H1 (cell line): Measurements from ENCODE around the gene DPPA5. TPM values are rescaled to one million over a fixed set of nuclear protein-coding genes. Genes with fewer than 3 reads are reported as not detected.

Experiments used
- CTCF ChIA-PET: fragments of 300-600 bp; sonication (Branson Sonifier 250); formaldehyde crosslinking; loops from one replicate; lab custom pipeline; 2021; ENCODE audit not compliant: partially characterized antibody; lab: Charles Lee
- POLR2A ChIA-PET: fragments of 300-600 bp; sonication (Branson Sonifier 250); formaldehyde crosslinking; loops from one replicate; lab custom pipeline; 2021; ENCODE audit warnings: inconsistent platforms; ENCODE audit not compliant: partially characterized antibody; lab: Charles Lee
- DNase-seq, 2 experiments: peaks; one replicate each; pipeline versions ENCODE4 v3.0.0 to v3.0.0-alpha.2; 2010 to 2022; ENCODE audit warnings: low spot score in 2 of 2, low read depth in 1 of 2, mixed read lengths in 1 of 2
- FAIRE-seq: peaks from 2 replicates; lab custom pipeline; 2011; peaks lifted over from hg19 to GRCh38; lab: Jason Lieb, UNC
- H2AFZ ChIP-seq: 2 replicates; pipeline ENCODE4 v1.8.1; 2012; ENCODE audit warnings: low read length, inconsistent platforms
- H2AK5ac ChIP-seq: 2 replicates; pipeline ENCODE4 v1.6.1; 2013; ENCODE audit warnings: low read depth, low read length
- H2BK120ac ChIP-seq: replicated peaks from 2 replicates; pipeline ENCODE3; 2013; ENCODE audit warnings: low read depth, low read length, inconsistent platforms
- H2BK12ac ChIP-seq: 2 replicates; pipeline ENCODE4 v1.6.1; 2013; ENCODE audit warnings: low read depth, low read length
- H2BK15ac ChIP-seq: 2 replicates; pipeline ENCODE4 v1.6.1; 2013; ENCODE audit warnings: low read length
- H2BK20ac ChIP-seq: 2 replicates; pipeline ENCODE4 v1.6.1; 2013; ENCODE audit warnings: low read length
- H2BK5ac ChIP-seq: 2 replicates; pipeline ENCODE4 v1.6.1; 2013; ENCODE audit warnings: low read depth, low read length
- H3K14ac ChIP-seq: 2 replicates; pipeline ENCODE4 v1.6.1; 2013; ENCODE audit warnings: inconsistent platforms; ENCODE audit not compliant: insufficient read length
- H3K18ac ChIP-seq: 2 replicates; pipeline ENCODE4 v1.6.1; 2013; ENCODE audit warnings: low read length; ENCODE audit errors: extremely low read depth
- H3K23ac ChIP-seq: 2 replicates; pipeline ENCODE4 v1.6.1; 2013; ENCODE audit warnings: inconsistent platforms; ENCODE audit not compliant: insufficient read length
- H3K23me2 ChIP-seq: 2 replicates; pipeline ENCODE4 v1.6.1; 2013; ENCODE audit warnings: low read depth, low read length
- H3K27ac ChIP-seq: 2 replicates; pipeline ENCODE4 v1.6.1; 2011; ENCODE audit warnings: low read depth, low read length, inconsistent platforms
- H3K27me3 ChIP-seq, 4 experiments: replicated peaks in 1 of 4; 1 replicate in 1 of 4; 2 replicates in 3 of 4; pipeline versions ENCODE4 v1.6.1 to v1.8.1; 2011 to 2013; ENCODE audit warnings: low read length in 3 of 4, mild to moderate bottlenecking in 3 of 4, inconsistent platforms in 2 of 4, mixed read lengths in 2 of 4, moderate library complexity in 1 of 4; ENCODE audit not compliant: control insufficient read depth in 3 of 4, insufficient read depth in 3 of 4; ENCODE audit errors: extremely low read depth in 1 of 4
- H3K36me3 ChIP-seq, 4 experiments: 2 replicates each; pipeline versions ENCODE4 v1.6.1 to v1.8.1; 2011 to 2013; ENCODE audit warnings: mild to moderate bottlenecking in 4 of 4, low read length in 3 of 4, moderate library complexity in 2 of 4, control low read depth in 1 of 4, inconsistent platforms in 1 of 4; ENCODE audit not compliant: insufficient read depth in 4 of 4, control insufficient read depth in 2 of 4
- H3K4ac ChIP-seq: replicated peaks from 2 replicates; pipeline ENCODE3; 2013; ENCODE audit warnings: low read length, low read depth, mixed read lengths, inconsistent platforms; ENCODE audit not compliant: insufficient read length
- H3K4me1 ChIP-seq, 4 experiments: replicated peaks in 1 of 4; 1 replicate in 1 of 4; 2 replicates in 3 of 4; pipeline versions ENCODE4 v1.6.1 to v1.8.1; 2011 to 2013; ENCODE audit warnings: low read length in 3 of 4, inconsistent platforms in 2 of 4, mixed read lengths in 1 of 4; ENCODE audit not compliant: insufficient read depth in 4 of 4, control insufficient read depth in 3 of 4
- H3K4me2 ChIP-seq, 2 experiments: 2 replicates each; pipeline versions ENCODE4 v1.6.1 to v1.8.1; 2011 to 2013; ENCODE audit warnings: low read depth in 2 of 2, low read length in 2 of 2, control low read depth in 1 of 2, inconsistent platforms in 1 of 2, mild to moderate bottlenecking in 1 of 2; ENCODE audit not compliant: insufficient read depth in 1 of 2
- H3K4me3 ChIP-seq, 4 experiments: fragments of 200-600, 300-600 bp in 1 of 4; sonication (generic), shearing (Covaris generic), sonication (Bioruptor Twin) in 1 of 4; 2 replicates each; pipeline versions ENCODE4 v1.5.1 to v1.8.1; 2011 to 2016; ENCODE audit warnings: low read length in 4 of 4, low read depth in 3 of 4, control low read depth in 2 of 4, inconsistent platforms in 2 of 4, mild to moderate bottlenecking in 2 of 4, mixed read lengths in 1 of 4, moderate library complexity in 1 of 4; ENCODE audit not compliant: insufficient read depth in 2 of 4; ENCODE audit errors: extremely low read depth in 1 of 4
- H3K56ac ChIP-seq: replicated peaks from 2 replicates; pipeline ENCODE3; 2013; ENCODE audit warnings: low read depth, mild to moderate bottlenecking, mixed read lengths, low read length, inconsistent platforms; ENCODE audit not compliant: insufficient read length
- H3K79me1 ChIP-seq: 2 replicates; pipeline ENCODE4 v1.6.1; 2013; ENCODE audit warnings: low read depth, low read length, control low read depth
- H3K79me2 ChIP-seq, 2 experiments: 2 replicates each; pipeline versions ENCODE4 v1.6.1 to v1.8.1; 2012 to 2013; ENCODE audit warnings: low read length in 2 of 2, mild to moderate bottlenecking in 2 of 2, inconsistent platforms in 1 of 2; ENCODE audit not compliant: insufficient read depth in 2 of 2, control insufficient read depth in 1 of 2
- H3K9ac ChIP-seq, 4 experiments: replicated peaks in 1 of 4; 1 replicate in 1 of 4; 2 replicates in 3 of 4; pipeline versions ENCODE4 v1.6.1 to v1.8.1; 2011 to 2013; ENCODE audit warnings: low read depth in 3 of 4, low read length in 3 of 4, control low read depth in 2 of 4, mild to moderate bottlenecking in 2 of 4, moderate library complexity in 2 of 4, inconsistent platforms in 1 of 4; ENCODE audit errors: extremely low read depth in 1 of 4
- H3K9me3 ChIP-seq, 2 experiments: 2 replicates each; pipeline versions ENCODE4 v1.6.1 to v1.8.1; 2012 to 2013; ENCODE audit warnings: mild to moderate bottlenecking in 2 of 2, moderate library complexity in 2 of 2, control low read depth in 1 of 2, inconsistent platforms in 1 of 2, low read depth in 1 of 2, low read length in 1 of 2, mixed read lengths in 1 of 2; ENCODE audit not compliant: insufficient read depth in 2 of 2
- H4K20me1 ChIP-seq, 2 experiments: replicated peaks in 1 of 2; 2 replicates each; pipeline versions ENCODE3 to v1.8.1; 2011 to 2013; ENCODE audit warnings: inconsistent platforms in 2 of 2, low read length in 2 of 2, mild to moderate bottlenecking in 1 of 2; ENCODE audit not compliant: insufficient read depth in 2 of 2, control insufficient read depth in 1 of 2
- H4K5ac ChIP-seq: 2 replicates; pipeline ENCODE4 v1.6.1; 2013; ENCODE audit warnings: low read length, low read depth, mixed read lengths, inconsistent platforms; ENCODE audit not compliant: insufficient read length
- H4K8ac ChIP-seq: 2 replicates; pipeline ENCODE4 v1.8.0; 2013; ENCODE audit warnings: mild to moderate bottlenecking, moderate library complexity, low read length, inconsistent platforms; ENCODE audit not compliant: insufficient read depth; ENCODE audit errors: extremely low read depth
- H4K91ac ChIP-seq: replicated peaks from 2 replicates; pipeline ENCODE3; 2013; ENCODE audit warnings: low read length, mixed read lengths, inconsistent platforms; ENCODE audit not compliant: insufficient read length
- BACH1 ChIP-seq: IDR thresholded peaks from 2 replicates; pipeline ENCODE4 v1.6.1; 2012; ENCODE audit warnings: low read length, improper control_type of control experiment
- EZH2 ChIP-seq: fragments of 200-600 bp; sonication (generic); IDR thresholded peaks from 2 replicates; pipeline ENCODE4 v1.7.1; 2012; ENCODE audit warnings: low read depth, mild to moderate bottlenecking, moderate library complexity, low read length, inconsistent platforms; ENCODE audit not compliant: severe bottlenecking
- GABPA ChIP-seq: IDR thresholded peaks from 2 replicates; pipeline ENCODE4 v1.6.1; 2011; ENCODE audit warnings: mild to moderate bottlenecking, low read length, moderate library complexity, borderline replicate concordance; ENCODE audit not compliant: insufficient read depth
- HDAC2 ChIP-seq, 2 experiments: fragments of 300-600 bp in 1 of 2; sonication (generic) in 1 of 2; IDR thresholded peaks; 2 replicates each; pipeline ENCODE4 v1.6.1; 2011 to 2012; ENCODE audit warnings: low read depth in 2 of 2, low read length in 2 of 2, mild to moderate bottlenecking in 2 of 2, moderate library complexity in 2 of 2, borderline replicate concordance in 1 of 2, inconsistent platforms in 1 of 2
- RXRA ChIP-seq: IDR thresholded peaks from 2 replicates; pipeline ENCODE4 v1.6.1; 2011; ENCODE audit warnings: low read depth, mild to moderate bottlenecking, low read length, moderate library complexity; ENCODE audit not compliant: insufficient read depth
- SAP30 ChIP-seq: fragments of 300-600 bp; sonication (generic); IDR thresholded peaks from 2 replicates; pipeline ENCODE4 v1.7.1; 2012; ENCODE audit warnings: low read length, moderate library complexity, mild to moderate bottlenecking, inconsistent platforms; ENCODE audit not compliant: insufficient read depth, insufficient replicate concordance
- SP2 ChIP-seq: IDR thresholded peaks from 2 replicates; pipeline ENCODE4 v1.6.1; 2012; ENCODE audit warnings: mild to moderate bottlenecking, low read length, inconsistent platforms
- SP4 ChIP-seq: IDR thresholded peaks from 2 replicates; pipeline ENCODE4 v1.6.1; 2012; ENCODE audit warnings: low read length, inconsistent platforms
- SRF ChIP-seq: IDR thresholded peaks from 2 replicates; pipeline ENCODE4 v1.6.1; 2011; ENCODE audit warnings: mild to moderate bottlenecking, low read depth, low read length, moderate library complexity
- TAF1 ChIP-seq: IDR thresholded peaks from 2 replicates; pipeline ENCODE4 v1.6.1; 2011; ENCODE audit warnings: mild to moderate bottlenecking, low read depth, low read length
- TEAD4 ChIP-seq: IDR thresholded peaks from 2 replicates; pipeline ENCODE4 v1.6.1; 2012; ENCODE audit warnings: low read depth, low read length, inconsistent platforms, mixed read lengths
- WGBS, 2 experiments: shearing (Covaris generic) in 1 of 2; methylation state at CpG; one replicate each; pipeline versions ENCODE4 v1.1.6 to v1.1.7; 2013 to 2015; ENCODE audit warnings: low lambda C conversion rate in 2 of 2, mixed read lengths in 2 of 2, inconsistent platforms in 1 of 2, low coverage in 1 of 2, missing lambda C conversion rate in 1 of 2; ENCODE audit not compliant: insufficient replicate concordance in 2 of 2, insufficient coverage in 1 of 2, insufficient read length in 1 of 2; ENCODE audit errors: extremely low coverage in 1 of 2, missing lambda C conversion rate in 1 of 2; 5-methylcytosine and 5-hydroxymethylcytosine counted together
- polyA plus RNA-seq, 7 experiments: library from polyadenylated mRNA; depleted of rRNA in 3 of 7; stranded (reverse) in 5 of 7; unstranded in 2 of 7; fragments of >200 nt in 5 of 7; fragments of 200-250 nt in 2 of 7; gene quantifications; 1 replicate in 5 of 7; 2 replicates in 1 of 7; 4 replicates in 1 of 7; pipeline versions ENCODE4 v1.2.1 to v1.2.3, GENCODE V29; 2011 to 2013; ENCODE audit warnings: missing spikeins in 2 of 7, mixed read lengths in 2 of 7
- total RNA-seq: library from RNA; stranded (reverse); fragmentation: NEBNext Ultra II Directional; extraction: Animal tissue kit (Norgen Biotek cat#: 25700); gene quantifications from 2 replicates; pipeline ENCODE4 v1.2.1, GENCODE V29; 2021
- TF ChIP-seq, protein P1 (sequence below), 3 experiments: IDR thresholded peaks; 1 replicate in 2 of 3; 2 replicates in 1 of 3; pipeline versions ENCODE4 v1.5.1 to v1.6.1; 2011; ENCODE audit warnings: low read length in 3 of 3, mild to moderate bottlenecking in 3 of 3, inconsistent platforms in 2 of 3, low read depth in 1 of 3, moderate library complexity in 1 of 3; ENCODE audit not compliant: insufficient read depth in 1 of 3; ENCODE audit errors: control extremely low read depth in 1 of 3

Gene DPPA5
- total and polyA plus RNA-seq, 2 of the 8 experiments (the other 6 are each of a cell fraction or from before 2014, with no cell fraction given): 2.0 to 2.9 TPM

DNA sequence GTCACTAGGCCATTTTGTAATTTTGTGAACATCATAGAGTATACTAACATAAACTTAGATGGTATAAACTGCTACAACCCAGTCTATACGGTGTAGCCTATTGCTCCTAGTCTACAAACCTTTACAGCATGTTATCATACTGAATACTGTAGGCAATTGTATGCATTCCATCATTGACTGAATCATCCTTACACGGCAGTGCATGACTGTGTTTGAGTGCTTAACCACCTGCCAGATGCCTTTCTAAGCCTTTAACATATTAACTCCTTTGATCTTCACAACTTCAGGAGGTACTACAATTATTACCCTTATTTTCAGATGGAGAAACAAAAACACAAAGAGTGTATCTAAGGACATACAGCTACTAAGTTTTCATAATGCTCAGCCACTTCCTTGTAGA lies 14.0 kb downstream of the DPPA5 start:
- no peak for DNase-seq
- H2BK120ac ChIP-seq: no peak overlapping the region
- no peaks in the 10 kb centered on the region for H3K27me3 ChIP-seq
- no peaks in the 10 kb centered on the region for H3K4me1 ChIP-seq
- H2AFZ ChIP-seq: no peak overlapping the region
- no peaks in the 10 kb centered on the region for H4K20me1 ChIP-seq
- H3K36me3 ChIP-seq: no peaks in the 10 kb centered on the region
- H2BK20ac ChIP-seq: no peak overlapping the region
- no peaks in the 10 kb centered on the region for H3K23me2 ChIP-seq
- H3K79me1 ChIP-seq: no peaks in the 10 kb centered on the region
- POLR2A ChIA-PET: interaction anchor here (3.8 kb wide), 1 partner anchor 9 kb away, joined by 15 read pairs; no protein-coding TSS in a partner anchor
- no peak overlapping the region for H4K91ac ChIP-seq
- no peak overlapping the region for H2BK15ac ChIP-seq
- H3K56ac ChIP-seq: no peak overlapping the region
- WGBS, 2 experiments: 90% methylated on average over 2 of the region's 2 CpGs; no CpG with 5 or more reads in 1 of the 2 experiments
- H3K4me2 ChIP-seq: no peak overlapping the region
- no peaks in the 10 kb centered on the region for H3K79me2 ChIP-seq
- no peak overlapping the region for H2AK5ac ChIP-seq
- H3K23ac ChIP-seq: no peak overlapping the region
- H2BK5ac ChIP-seq: no peak overlapping the region
- no peak overlapping the region for H4K5ac ChIP-seq
- H2BK12ac ChIP-seq: no peak overlapping the region
- H3K9ac ChIP-seq: no peak overlapping the region
- H4K8ac ChIP-seq: no peak overlapping the region
- CTCF ChIA-PET: interaction anchor here (0.5 to 4.3 kb wide), 5 partner anchors 11 to 75 kb away, joined by 3 to 32 read pairs (median 3); no protein-coding TSS in a partner anchor
- no peak for FAIRE-seq
- H3K4me3 ChIP-seq: no peak overlapping the region
- H3K9me3 ChIP-seq: no peaks in the 10 kb centered on the region
- no peak overlapping the region for H3K14ac ChIP-seq
- H3K18ac ChIP-seq: no peak overlapping the region
- no peak overlapping the region for H3K4ac ChIP-seq
- no peak overlapping the region for H3K27ac ChIP-seq
- TF ChIP-seq SAP30 (no peak), EZH2 (no peak), SP4 (no peak), RXRA (no peak), SRF (no peak), SP2 (no peak), BACH1 (no peak), HDAC2 (IDR thresholded peaks at IDR 0.05; ENCODE audit: borderline replicate concordance in 1 of 2, low read depth in 2 of 2, low read length in 2 of 2) (no peak), GABPA (no peak), TAF1 (no peak), TEAD4 (no peak)
- TF ChIP-seq, protein P1, sequence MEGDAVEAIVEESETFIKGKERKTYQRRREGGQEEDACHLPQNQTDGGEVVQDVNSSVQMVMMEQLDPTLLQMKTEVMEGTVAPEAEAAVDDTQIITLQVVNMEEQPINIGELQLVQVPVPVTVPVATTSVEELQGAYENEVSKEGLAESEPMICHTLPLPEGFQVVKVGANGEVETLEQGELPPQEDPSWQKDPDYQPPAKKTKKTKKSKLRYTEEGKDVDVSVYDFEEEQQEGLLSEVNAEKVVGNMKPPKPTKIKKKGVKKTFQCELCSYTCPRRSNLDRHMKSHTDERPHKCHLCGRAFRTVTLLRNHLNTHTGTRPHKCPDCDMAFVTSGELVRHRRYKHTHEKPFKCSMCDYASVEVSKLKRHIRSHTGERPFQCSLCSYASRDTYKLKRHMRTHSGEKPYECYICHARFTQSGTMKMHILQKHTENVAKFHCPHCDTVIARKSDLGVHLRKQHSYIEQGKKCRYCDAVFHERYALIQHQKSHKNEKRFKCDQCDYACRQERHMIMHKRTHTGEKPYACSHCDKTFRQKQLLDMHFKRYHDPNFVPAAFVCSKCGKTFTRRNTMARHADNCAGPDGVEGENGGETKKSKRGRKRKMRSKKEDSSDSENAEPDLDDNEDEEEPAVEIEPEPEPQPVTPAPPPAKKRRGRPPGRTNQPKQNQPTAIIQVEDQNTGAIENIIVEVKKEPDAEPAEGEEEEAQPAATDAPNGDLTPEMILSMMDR (IDR thresholded peaks at IDR 0.05; ENCODE audit: control extremely low read depth in 1 of 3, insufficient read depth in 1 of 3, low read depth in 1 of 3, low read length in 3 of 3): no peak
